Left lobe of liver (tissue), 2 donors: ENCODE data around the gene CARM1. TPM values are rescaled to one million over a fixed set of nuclear protein-coding genes. Genes with fewer than 3 reads are reported as not detected.
A peak's percentile ranks its signal among the peaks of the same experiment; 100 is the strongest.

Source experiments
- ATAC-seq: fragments of 200-7000 bp; cut with Tn5 transposase; one replicate; pipeline ENCODE4 v1.9.1; 2020; ENCODE audit warnings: mild to moderate bottlenecking, moderate library complexity
- DNase-seq: peaks from one replicate; pipeline ENCODE4 v3.0.0-alpha.2; 2020; ENCODE audit warnings: low spot score
- total RNA-seq: library from RNA; stranded (reverse); gene quantifications from one replicate; pipeline ENCODE4 v1.2.1, GENCODE V29; 2021
- donor health status: DM: no; HTN: no; CAD: no; lungs with moderate emphysema.
- donor health status: DM: no; HTN: yes; CAD: no.

CARM1 gene
- total RNA-seq, 1 donor from 2014 or later, result 16.5 TPM

- DNase-seq (no peak), ATAC-seq (no peak)
These were observed 93.5 kb downstream of the CARM1 start for GRCh38 chr19:10964903-10965302.

GRCh38 chr19:10965398-10965797 is 94.0 kb downstream of the CARM1 start:
- DNase-seq (no peak), ATAC-seq (no peak)

GRCh38 chr19:10966809-10967208 is 95.5 kb downstream of the CARM1 start:
- ATAC-seq (no peak), DNase-seq (no peak)

- ATAC-seq (no peak), DNase-seq (no peak)
These were observed 97.3 kb downstream of the CARM1 start for GRCh38 chr19:10968527-10969135.

- peak; percentile 16 for ATAC-seq
- no peak for DNase-seq
These were observed 99.9 kb downstream of the CARM1 start for GRCh38 chr19:10971107-10971726.

Other genes with a start within 250 kb of the CARM1 start
- gene SLC44A2, start 246.0 kb upstream of the CARM1 start, total RNA-seq, result 12.9 TPM
- gene ILF3, start 217.2 kb upstream of the CARM1 start, total RNA-seq, result 57.1 TPM
- gene QTRT1, start 170.1 kb upstream of the CARM1 start, total RNA-seq, result 33.2 TPM
- 64.8 TPM for gene DNM2, start 153.5 kb upstream of the CARM1 start, total RNA-seq
- gene TMED1, start 35.3 kb upstream of the CARM1 start, total RNA-seq, result 21.9 TPM
- gene C19orf38, start 23.1 kb upstream of the CARM1 start, total RNA-seq, result 0.96 TPM
- gene YIPF2, start 57.1 kb downstream of the CARM1 start, total RNA-seq, result 27.9 TPM
- gene TIMM29, start 57.3 kb downstream of the CARM1 start, total RNA-seq, result 17.2 TPM
- gene SMARCA4, start 89.5 kb downstream of the CARM1 start, total RNA-seq, result 29.6 TPM
- 12.2 TPM for gene LDLR, start 217.9 kb downstream of the CARM1 start, total RNA-seq